Adipose tissue (tissue), 3 donors: Measurements from ENCODE around the gene VASH2. TPM values are rescaled to one million over a fixed set of nuclear protein-coding genes. Genes with fewer than 3 reads are reported as not detected.
"Not testable (repeated sequence)": the region's sequence is repeated elsewhere in the genome, so short reads cannot be mapped to it uniquely, and the experiment has no call there.

Experiments used
- H3K27ac ChIP-seq: one replicate; pipeline ENCODE4 v1.5.1; 2013; ENCODE audit warnings: low read depth, low read length
- WGBS, 3 donors: extraction: QIAGEN DNeasy Blood & Tissue Kit; methylation state at CpG; one replicate each; pipeline ENCODE4 v1.1.7; 2013; 5-methylcytosine and 5-hydroxymethylcytosine counted together
- polyA plus RNA-seq, 3 donors: library from polyadenylated mRNA; stranded (reverse); fragments of 200-250 nt; gene quantifications; one replicate each; pipeline ENCODE4 v1.2.3, GENCODE V29; 2013
- donor health status: healthy with polysubstance abuse.
- donor health status: Bipolar disorder and iron deficiency.
- donor health status: healthy.

VASH2 gene
- 1 to 10 TPM in 1 of 3 donors, under 1 TPM in 2; 0.07 to 5.2 (median 0.94) TPM for polyA plus RNA-seq

- 0 to 1% (median 0%) methylated on average over 61 of the region's 61 CpGs for WGBS, 3 donors
- H3K27ac ChIP-seq = no peak within 1 kb of the TSS
Observed at GRCh38 chr1:212950243-212951125, at the start of gene VASH2. Gene VASH2 (plus strand): TSS chr1:212950541. CDS start chr1:212951543, 1,002 bp downstream.

- WGBS, 3 donors = 83 to 98% (median 92%) methylated on average over 2 of the region's 2 CpGs
Observed at GRCh38 chr1:212901290-212901689, 49.1 kb upstream of the VASH2 start.

GRCh38 chr1:212902054-212902453 lies 48.3 kb upstream of the VASH2 start:
- WGBS, 3 donors = 82 to 98% (median 97%) methylated on average over 3 of the region's 3 CpGs

More at GRCh38 chr1:212901290-212901689, 49.1 kb upstream of the VASH2 start:
- no peak overlapping the region for H3K27ac ChIP-seq

GRCh38 chr1:212903664-212904063 lies 46.7 kb upstream of the VASH2 start:
- H3K27ac ChIP-seq = no peak overlapping the region
- 71 to 91% (median 76%) methylated on average over 1 of the region's 1 CpG for WGBS, 3 donors

More at GRCh38 chr1:212902054-212902453, 48.3 kb upstream of the VASH2 start:
- H3K27ac ChIP-seq = no peak overlapping the region

- WGBS, 3 donors = 50 to 81% (median 80%) methylated on average over 12 of the region's 12 CpGs
- not testable (repeated sequence) for H3K27ac ChIP-seq
Observed at GRCh38 chr1:212908071-212908470, 42.3 kb upstream of the VASH2 start.

GRCh38 chr1:212908971-212909370 lies 41.4 kb upstream of the VASH2 start:
- WGBS, 3 donors = 83 to 92% (median 89%) methylated on average over 2 of the region's 3 CpGs
- H3K27ac ChIP-seq = no peak overlapping the region

GRCh38 chr1:212909652-212910063 lies 40.7 kb upstream of the VASH2 start:
- no peak overlapping the region for H3K27ac ChIP-seq
- WGBS, 3 donors = 93 to 96% (median 94%) methylated on average over 3 of the region's 3 CpGs

- not testable (repeated sequence) for H3K27ac ChIP-seq
- 75 to 87% (median 82%) methylated on average over 7 to 8 of the region's 10 CpGs for WGBS, 3 donors
Observed at GRCh38 chr1:212910213-212910612, 40.1 kb upstream of the VASH2 start.

- WGBS, 3 donors = 53 to 90% (median 89%) methylated on average over 2 to 3 of the region's 3 CpGs
- H3K27ac ChIP-seq = not testable (repeated sequence)
Observed at GRCh38 chr1:212913638-212914037, 36.7 kb upstream of the VASH2 start.

GRCh38 chr1:212914110-212914509 lies 36.2 kb upstream of the VASH2 start:
- not testable (repeated sequence) for H3K27ac ChIP-seq
- WGBS, 3 donors = 81 to 84% (median 83%) methylated on average over 3 to 4 of the region's 5 CpGs

GRCh38 chr1:212914789-212915188 lies 35.6 kb upstream of the VASH2 start:
- no peak overlapping the region for H3K27ac ChIP-seq
- 64 to 80% (median 72%) methylated on average over 3 of the region's 3 CpGs for WGBS, 3 donors

- WGBS, 3 donors = 64 to 74% (median 67%) methylated on average over 13 of the region's 13 CpGs
Observed at GRCh38 chr1:212915245-212916091, 34.9 kb upstream of the VASH2 start.

GRCh38 chr1:212916481-212917133 lies 33.7 kb upstream of the VASH2 start:
- WGBS, 3 donors = 17 to 28% (median 18%) methylated on average over 23 of the region's 23 CpGs
- H3K27ac ChIP-seq = no peak overlapping the region

More at GRCh38 chr1:212915245-212916091, 34.9 kb upstream of the VASH2 start:
- H3K27ac ChIP-seq = no peak overlapping the region

GRCh38 chr1:212917134-212917485 lies 33.2 kb upstream of the VASH2 start:
- WGBS, 3 donors = 70 to 85% (median 82%) methylated on average over 9 of the region's 9 CpGs
- no peak overlapping the region for H3K27ac ChIP-seq

- H3K27ac ChIP-seq = no peak overlapping the region
- 78 to 83% (median 83%) methylated on average over 5 of the region's 5 CpGs for WGBS, 3 donors
Observed at GRCh38 chr1:212917858-212918257, 32.5 kb upstream of the VASH2 start.

GRCh38 chr1:212918824-212919223 lies 31.5 kb upstream of the VASH2 start:
- no peak overlapping the region for H3K27ac ChIP-seq
- WGBS, 3 donors = 55 to 71% (median 61%) methylated on average over 2 of the region's 2 CpGs

GRCh38 chr1:212920246-212920645 lies 30.1 kb upstream of the VASH2 start:
- no peak overlapping the region for H3K27ac ChIP-seq
- 66 to 81% (median 80%) methylated on average over 7 of the region's 7 CpGs for WGBS, 3 donors

GRCh38 chr1:212920896-212921295 lies 29.4 kb upstream of the VASH2 start:
- 61 to 76% (median 72%) methylated on average over 6 of the region's 6 CpGs for WGBS, 3 donors
- H3K27ac ChIP-seq = no peak overlapping the region
